Measurements from ENCODE around the gene SH2D3C.

Gene SH2D3C

DNA sequence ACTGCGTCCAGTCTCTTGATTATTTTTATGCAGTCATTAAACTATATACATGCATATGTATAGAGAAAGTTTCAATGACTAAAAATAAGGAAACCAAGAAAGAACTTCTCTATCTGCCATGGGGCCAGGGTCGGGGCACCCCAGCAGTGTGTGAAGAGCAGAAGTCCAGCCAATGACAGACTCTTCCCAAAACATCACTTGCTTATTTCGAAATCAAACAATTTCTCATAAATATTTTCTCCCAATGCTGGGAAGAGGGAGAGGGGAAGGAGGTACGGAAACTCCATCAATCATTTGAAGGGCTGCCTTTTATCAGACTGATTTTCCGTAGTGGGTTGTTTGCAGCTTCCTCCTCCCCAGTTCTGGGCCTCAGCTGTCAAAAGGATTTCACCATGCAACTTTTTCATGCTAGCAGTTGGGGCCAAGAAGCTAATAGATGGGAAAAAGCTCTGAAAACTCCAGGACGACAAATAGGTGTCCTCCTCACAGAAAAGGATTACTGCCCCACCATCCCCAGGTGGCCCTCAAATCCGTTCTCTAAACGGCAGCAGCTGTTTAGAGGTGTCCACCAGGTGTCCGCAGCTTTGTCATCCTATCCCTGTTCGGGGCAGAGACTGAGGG lies 23.6 kb upstream of the SH2D3C start (continued):
- TF ChIP-seq GLIS2 (tag by site-specific recombination; IDR thresholded peaks at IDR 0.05) = no peak
- TF ChIP-seq ZNF311 (tag by site-specific recombination; IDR thresholded peaks at IDR 0.05; ENCODE audit: borderline replicate concordance) = no peak
- no peak for TF ChIP-seq KLF8 (tag by site-specific recombination; IDR thresholded peaks at IDR 0.05)
- TF ChIP-seq YY1 (tag by site-specific recombination; IDR thresholded peaks at IDR 0.05) = no peak
- TF ChIP-seq ZNF174 (tag by site-specific recombination; IDR thresholded peaks at IDR 0.05) = no peak
- TF ChIP-seq, protein P1, sequence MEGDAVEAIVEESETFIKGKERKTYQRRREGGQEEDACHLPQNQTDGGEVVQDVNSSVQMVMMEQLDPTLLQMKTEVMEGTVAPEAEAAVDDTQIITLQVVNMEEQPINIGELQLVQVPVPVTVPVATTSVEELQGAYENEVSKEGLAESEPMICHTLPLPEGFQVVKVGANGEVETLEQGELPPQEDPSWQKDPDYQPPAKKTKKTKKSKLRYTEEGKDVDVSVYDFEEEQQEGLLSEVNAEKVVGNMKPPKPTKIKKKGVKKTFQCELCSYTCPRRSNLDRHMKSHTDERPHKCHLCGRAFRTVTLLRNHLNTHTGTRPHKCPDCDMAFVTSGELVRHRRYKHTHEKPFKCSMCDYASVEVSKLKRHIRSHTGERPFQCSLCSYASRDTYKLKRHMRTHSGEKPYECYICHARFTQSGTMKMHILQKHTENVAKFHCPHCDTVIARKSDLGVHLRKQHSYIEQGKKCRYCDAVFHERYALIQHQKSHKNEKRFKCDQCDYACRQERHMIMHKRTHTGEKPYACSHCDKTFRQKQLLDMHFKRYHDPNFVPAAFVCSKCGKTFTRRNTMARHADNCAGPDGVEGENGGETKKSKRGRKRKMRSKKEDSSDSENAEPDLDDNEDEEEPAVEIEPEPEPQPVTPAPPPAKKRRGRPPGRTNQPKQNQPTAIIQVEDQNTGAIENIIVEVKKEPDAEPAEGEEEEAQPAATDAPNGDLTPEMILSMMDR (tag by site-specific recombination; IDR thresholded peaks at IDR 0.05) = peak; percentile 43; the same call in 1 of the 2 replicates
- TF ChIP-seq ZNF175 (tag by site-specific recombination; IDR thresholded peaks at IDR 0.05) = no peak
- TF ChIP-seq, protein P2, sequence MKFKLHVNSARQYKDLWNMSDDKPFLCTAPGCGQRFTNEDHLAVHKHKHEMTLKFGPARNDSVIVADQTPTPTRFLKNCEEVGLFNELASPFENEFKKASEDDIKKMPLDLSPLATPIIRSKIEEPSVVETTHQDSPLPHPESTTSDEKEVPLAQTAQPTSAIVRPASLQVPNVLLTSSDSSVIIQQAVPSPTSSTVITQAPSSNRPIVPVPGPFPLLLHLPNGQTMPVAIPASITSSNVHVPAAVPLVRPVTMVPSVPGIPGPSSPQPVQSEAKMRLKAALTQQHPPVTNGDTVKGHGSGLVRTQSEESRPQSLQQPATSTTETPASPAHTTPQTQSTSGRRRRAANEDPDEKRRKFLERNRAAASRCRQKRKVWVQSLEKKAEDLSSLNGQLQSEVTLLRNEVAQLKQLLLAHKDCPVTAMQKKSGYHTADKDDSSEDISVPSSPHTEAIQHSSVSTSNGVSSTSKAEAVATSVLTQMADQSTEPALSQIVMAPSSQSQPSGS (tag by site-specific recombination; IDR thresholded peaks at IDR 0.05; ENCODE audit: low read depth) = no peak
- 0 out of 2 replicates have a peak, but pooled peaks have one; percentile 12 for TF ChIP-seq ZNF341 (tag by site-specific recombination; IDR thresholded peaks at IDR 0.05; ENCODE audit: low read depth)
- 0 out of 2 replicates have a peak, but pooled peaks have one; percentile 62 for TF ChIP-seq BCL11A (tag by site-specific recombination; IDR thresholded peaks at IDR 0.05; ENCODE audit: low read depth)

DNA sequence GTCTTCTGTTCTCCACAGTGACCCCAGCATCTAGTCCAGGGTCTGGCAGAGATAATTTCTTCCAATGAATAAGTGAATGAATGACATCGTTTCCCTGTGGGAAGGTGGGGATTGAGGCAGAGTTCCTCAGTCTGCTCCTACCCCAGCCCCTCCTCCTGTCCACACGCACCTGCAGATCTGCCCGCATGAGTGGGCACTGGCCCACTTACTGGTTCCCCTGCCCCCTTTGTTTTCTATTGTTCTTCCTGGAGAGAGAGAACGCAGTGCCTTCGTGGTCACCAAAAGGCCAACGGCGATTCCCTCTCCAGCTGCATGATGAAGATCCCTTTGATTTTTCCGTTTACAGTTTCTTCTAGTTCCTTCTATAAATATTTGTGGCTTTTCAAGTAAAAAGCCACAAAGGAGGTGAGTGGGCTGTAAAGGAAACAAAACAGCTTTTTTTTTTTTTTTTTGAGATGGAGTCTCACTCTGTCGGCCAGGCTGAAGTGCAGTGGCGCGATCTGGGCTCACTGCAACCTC lies 18.4 kb upstream of the SH2D3C start:
- Histone ChIP-seq H3K36me3 (ENCODE audit: control insufficient read depth in 2 of 2, insufficient read depth in 1 of 2, low read length in 2 of 2) (peaks cover 0 to 15% of the 10 kb centered on the region in 2 experiments; a peak in 2 of 3 replicates), H3K4me3 (ENCODE audit: low read depth, low read length) (no peak overlapping the region), H3K4me1 (ENCODE audit: control insufficient read depth, insufficient read depth, low read length) (peaks cover 1% of the 10 kb centered on the region; the same call in 1 of the 2 replicates), H3K9me3 (ENCODE audit: control insufficient read depth, insufficient read depth, low read depth, low read length) (no peaks in the 10 kb centered on the region), H3K27ac (ENCODE audit: extremely low read depth, low read depth, low read length) (no peak overlapping the region)
- ChIA-PET CTCF (interaction anchor here (0.7 to 1.1 kb wide), 2 partner anchors 28 to 123 kb away, joined by 3 to 5 read pairs; no protein-coding TSS in a partner anchor), POLR2A (interaction anchor here (0.6 kb wide), 1 partner anchor 235 kb away, joined by 3 read pairs; no protein-coding TSS in a partner anchor)
- TF ChIP-seq ZFHX2 (tag by site-specific recombination; conservative IDR thresholded peaks at IDR 0.05) (peak; percentile 47), ZBTB48 (tag by site-specific recombination; IDR thresholded peaks at IDR 0.05) (no peak)

DNA sequence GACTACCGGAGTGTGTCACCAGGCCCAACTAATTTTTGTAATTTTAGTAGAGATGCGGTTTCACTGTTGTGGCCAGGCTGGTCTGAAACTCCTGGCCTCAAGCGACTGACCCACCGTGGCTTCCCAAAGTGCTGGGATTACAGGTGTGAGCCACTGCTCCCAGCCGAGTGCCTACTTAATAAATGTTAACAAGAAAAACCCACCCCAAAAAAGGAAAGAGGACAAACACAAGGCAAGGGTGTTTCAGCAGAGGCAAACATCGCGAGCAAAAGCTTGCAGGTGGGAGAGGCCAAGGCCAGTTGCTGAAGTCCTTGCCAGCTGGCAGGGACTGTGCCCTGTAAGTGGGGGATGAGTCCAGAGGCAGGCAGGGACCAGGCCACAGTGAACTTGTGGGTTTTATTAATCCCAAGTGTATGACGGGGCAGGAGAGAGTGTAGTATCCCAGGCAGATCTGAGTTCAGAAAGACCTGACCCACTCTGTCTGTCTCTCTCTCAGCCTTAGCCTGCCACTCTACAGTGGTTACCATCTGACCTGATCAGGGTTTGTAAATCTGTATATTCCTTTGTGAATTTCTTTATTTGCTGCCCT lies 17.9 kb upstream of the SH2D3C start:
- TF ChIP-seq, protein P3, sequence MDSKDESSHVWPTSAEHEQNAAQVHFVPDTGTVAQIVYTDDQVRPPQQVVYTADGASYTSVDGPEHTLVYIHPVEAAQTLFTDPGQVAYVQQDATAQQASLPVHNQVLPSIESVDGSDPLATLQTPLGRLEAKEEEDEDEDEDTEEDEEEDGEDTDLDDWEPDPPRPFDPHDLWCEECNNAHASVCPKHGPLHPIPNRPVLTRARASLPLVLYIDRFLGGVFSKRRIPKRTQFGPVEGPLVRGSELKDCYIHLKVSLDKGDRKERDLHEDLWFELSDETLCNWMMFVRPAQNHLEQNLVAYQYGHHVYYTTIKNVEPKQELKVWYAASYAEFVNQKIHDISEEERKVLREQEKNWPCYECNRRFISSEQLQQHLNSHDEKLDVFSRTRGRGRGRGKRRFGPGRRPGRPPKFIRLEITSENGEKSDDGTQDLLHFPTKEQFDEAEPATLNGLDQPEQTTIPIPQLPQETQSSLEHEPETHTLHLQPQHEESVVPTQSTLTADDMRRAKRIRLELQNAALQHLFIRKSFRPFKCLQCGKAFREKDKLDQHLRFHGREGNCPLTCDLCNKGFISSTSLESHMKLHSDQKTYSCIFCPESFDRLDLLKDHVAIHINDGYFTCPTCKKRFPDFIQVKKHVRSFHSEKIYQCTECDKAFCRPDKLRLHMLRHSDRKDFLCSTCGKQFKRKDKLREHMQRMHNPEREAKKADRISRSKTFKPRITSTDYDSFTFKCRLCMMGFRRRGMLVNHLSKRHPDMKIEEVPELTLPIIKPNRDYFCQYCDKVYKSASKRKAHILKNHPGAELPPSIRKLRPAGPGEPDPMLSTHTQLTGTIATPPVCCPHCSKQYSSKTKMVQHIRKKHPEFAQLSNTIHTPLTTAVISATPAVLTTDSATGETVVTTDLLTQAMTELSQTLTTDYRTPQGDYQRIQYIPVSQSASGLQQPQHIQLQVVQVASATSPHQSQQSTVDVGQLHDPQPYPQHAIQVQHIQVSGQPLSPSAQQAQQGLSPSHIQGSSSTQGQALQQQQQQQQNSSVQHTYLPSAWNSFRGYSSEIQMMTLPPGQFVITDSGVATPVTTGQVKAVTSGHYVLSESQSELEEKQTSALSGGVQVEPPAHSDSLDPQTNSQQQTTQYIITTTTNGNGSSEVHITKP (tag by site-specific recombination; IDR thresholded peaks at IDR 0.05) = peak; percentile 37; the same call in 1 of the 2 replicates
- no peak for TF ChIP-seq ZNF654 (tag by site-specific recombination; IDR thresholded peaks at IDR 0.05; ENCODE audit: low read depth)
- Histone ChIP-seq H3K36me3 (ENCODE audit: control insufficient read depth in 2 of 2, insufficient read depth in 1 of 2, low read length in 2 of 2) (peaks cover 2 to 21% of the 10 kb centered on the region in 2 experiments; a peak in 2 of 3 replicates), H3K4me1 (ENCODE audit: control insufficient read depth, insufficient read depth, low read length) (no peaks in the 10 kb centered on the region), H3K4me3 (ENCODE audit: low read depth, low read length) (no peak overlapping the region), H3K9me3 (ENCODE audit: control insufficient read depth, insufficient read depth, low read depth, low read length) (no peaks in the 10 kb centered on the region), H3K27ac (ENCODE audit: extremely low read depth, low read depth, low read length) (no peak overlapping the region)
- POLR2A ChIA-PET = interaction anchor here (0.6 to 1.3 kb wide), 2 partner anchors 25 to 235 kb away, joined by 3 to 4 read pairs; no protein-coding TSS in a partner anchor
- CTCF ChIA-PET = interaction anchor here (1.1 kb wide), 1 partner anchor 29 kb away, joined by 3 read pairs; no protein-coding TSS in a partner anchor

Data from HEK293 (cell line).